ENCODE measurements around the gene MAP7D1. TPM values are rescaled to one million over a fixed set of nuclear protein-coding genes. Genes with fewer than 3 reads are reported as not detected.
A peak's percentile ranks its signal among the peaks of the same experiment; 100 is the strongest.

Gene MAP7D1
- total RNA-seq, 2 donors from 2014 or later = 119 to 120 TPM

GRCh38 chr1:36222481-36223380 lies 66.8 kb downstream of the MAP7D1 start:
- peak overlapping the region; percentile 99 for H3K4me3 ChIP-seq (ENCODE audit: low read length)
- Mint-ChIP-seq H3K36me3 (ENCODE audit: low read depth) (peaks cover 19% of the 10 kb centered on the region), H3K4me1 (peaks cover 22% of the 10 kb centered on the region), H3K4me3 (peak overlapping the region; percentile 98), H3K27ac (peak overlapping the region; percentile 98), H3K9me3 (no peaks in the 10 kb centered on the region), H3K27me3 (ENCODE audit: insufficient read depth) (no peaks in the 10 kb centered on the region)
- WGBS, 2 experiments (ENCODE audit: insufficient coverage in 1 of 2, insufficient read length in 1 of 2) = 92 to 95% methylated on average over 20 to 32 of the region's 33 CpGs
- H3K4me1 ChIP-seq (ENCODE audit: control insufficient read depth, insufficient read depth, low read length) = no peaks in the 10 kb centered on the region
- peaks cover 15% of the 10 kb centered on the region for H3K36me3 ChIP-seq (ENCODE audit: control insufficient read depth, insufficient read depth, low read length)
- no peak for DNase-seq
- TF ChIP-seq CTCF (conservative IDR thresholded peaks at IDR 0.05) = no peak
- no peak overlapping the region for H3K9ac ChIP-seq (ENCODE audit: extremely low read depth, low read length, poor library complexity, severe bottlenecking)
- H3K27me3 ChIP-seq (ENCODE audit: control insufficient read depth, insufficient read depth, low read length, poor library complexity, severe bottlenecking) = no peaks in the 10 kb centered on the region
- H3K9me3 ChIP-seq (ENCODE audit: control insufficient read depth, low read length) = no peaks in the 10 kb centered on the region
- H3K27ac ChIP-seq (ENCODE audit: low read depth, low read length) = peak overlapping the region; percentile 96

- Mint-ChIP-seq H3K27me3 (ENCODE audit: insufficient read depth) (no peaks in the 10 kb centered on the region), H3K4me3 (peak overlapping the region; percentile 98), H3K4me1 (peaks cover 22% of the 10 kb centered on the region), H3K27ac (peak overlapping the region; percentile 98), H3K36me3 (ENCODE audit: low read depth) (peaks cover 25% of the 10 kb centered on the region), H3K9me3 (no peaks in the 10 kb centered on the region)
- H3K9me3 ChIP-seq (ENCODE audit: control insufficient read depth, low read length) = no peaks in the 10 kb centered on the region
- no peaks in the 10 kb centered on the region for H3K4me1 ChIP-seq (ENCODE audit: control insufficient read depth, insufficient read depth, low read length)
- peaks cover 22% of the 10 kb centered on the region for H3K36me3 ChIP-seq (ENCODE audit: control insufficient read depth, insufficient read depth, low read length)
- H3K9ac ChIP-seq (ENCODE audit: extremely low read depth, low read length, poor library complexity, severe bottlenecking) = peak overlapping the region; percentile 97
- WGBS, 2 experiments (ENCODE audit: insufficient coverage in 1 of 2, insufficient read length in 1 of 2) = 24 to 40% methylated on average over 12 to 16 of the region's 16 CpGs
- peak overlapping the region; percentile 96 for H3K27ac ChIP-seq (ENCODE audit: low read depth, low read length)
- peak overlapping the region; percentile 99 for H3K4me3 ChIP-seq (ENCODE audit: low read length)
- peak; percentile 56 for DNase-seq
- no peaks in the 10 kb centered on the region for H3K27me3 ChIP-seq (ENCODE audit: control insufficient read depth, insufficient read depth, low read length, poor library complexity, severe bottlenecking)
- no peak for TF ChIP-seq CTCF (conservative IDR thresholded peaks at IDR 0.05)
Observed at GRCh38 chr1:36223381-36223995, 67.5 kb downstream of the MAP7D1 start.

- H3K9me3 Mint-ChIP-seq = no peaks in the 10 kb centered on the region
- H3K4me1 Mint-ChIP-seq = peaks cover 22% of the 10 kb centered on the region
- Histone ChIP-seq H3K27ac (ENCODE audit: low read depth, low read length) (peak within 1 kb of the TSS; percentile 96), H3K9ac (ENCODE audit: extremely low read depth, low read length, poor library complexity, severe bottlenecking) (peak within 1 kb of the TSS; percentile 97), H3K4me3 (ENCODE audit: low read length) (peak within 1 kb of the TSS; percentile 99), H3K27me3 (ENCODE audit: control insufficient read depth, insufficient read depth, low read length, poor library complexity, severe bottlenecking) (no peaks in the 10 kb centered on the region), H3K4me1 (ENCODE audit: control insufficient read depth, insufficient read depth, low read length) (no peaks in the 10 kb centered on the region), H3K36me3 (ENCODE audit: control insufficient read depth, insufficient read depth, low read length) (peaks cover 28% of the 10 kb centered on the region), H3K9me3 (ENCODE audit: control insufficient read depth, low read length) (no peaks in the 10 kb centered on the region)
- H3K4me3 Mint-ChIP-seq = peak within 1 kb of the TSS; percentile 98
- peak; percentile 100 for DNase-seq
- TF ChIP-seq CTCF (conservative IDR thresholded peaks at IDR 0.05) = no peak
- no peaks in the 10 kb centered on the region for H3K27me3 Mint-ChIP-seq (ENCODE audit: insufficient read depth)
- peaks cover 29% of the 10 kb centered on the region for H3K36me3 Mint-ChIP-seq (ENCODE audit: low read depth)
- WGBS, 2 experiments (ENCODE audit: insufficient coverage in 1 of 2, insufficient read length in 1 of 2) = 0% methylated on average over 17 to 45 of the region's 45 CpGs
- H3K27ac Mint-ChIP-seq = peak within 1 kb of the TSS; percentile 98
Observed at GRCh38 chr1:36223996-36224536, 68.1 kb downstream of the MAP7D1 start, which contains the start of gene THRAP3. THRAP3 (plus strand) TSS chr1:36224443; CDS start chr1:36282564, 58,121 bp downstream.

All from endodermal cell (in vitro differentiated cells).